Measurements from ENCODE around the gene AGBL4. TPM values are rescaled to one million over a fixed set of nuclear protein-coding genes. Genes with fewer than 3 reads are reported as not detected.

AGBL4 gene
- polyA plus RNA-seq, 3 donors = 0.05 TPM; not detected in 2

DNA sequence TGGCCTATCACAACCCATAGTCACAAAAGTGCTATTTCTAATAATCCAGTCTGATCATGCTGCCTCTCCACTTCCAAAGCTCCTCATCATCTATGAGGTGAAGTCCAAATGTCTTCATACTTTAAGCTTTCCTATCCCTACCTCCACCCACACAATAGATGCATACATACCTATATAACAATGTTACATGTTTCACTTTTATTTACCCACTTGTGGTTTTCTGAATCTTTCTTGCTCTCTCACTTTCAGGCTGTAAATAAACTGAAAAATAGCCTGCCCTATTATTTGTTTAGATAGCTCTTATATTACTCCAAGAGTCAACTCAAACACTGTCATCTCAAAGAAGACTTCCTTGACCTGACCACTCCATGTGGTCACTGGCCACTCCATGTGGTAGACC is 840.3 kb downstream of the AGBL4 start:
- Mint-ChIP-seq H3K27ac (no peak overlapping the region), H3K4me1 (no peaks in the 10 kb centered on the region), H3K4me3 (no peak overlapping the region), H3K36me3 (no peaks in the 10 kb centered on the region), H3K9me3 (peaks cover 3 to 7% (median 4%) of the 10 kb centered on the region in 7 donors), H3K27me3 (ENCODE audit: low read depth in 3 of 3) (no peaks in the 10 kb centered on the region)
- H3K4me2 ChIP-seq (replicated peaks; ENCODE audit: extremely low read depth, low read length, poor library complexity, severe bottlenecking) = no peak overlapping the region
- no peak overlapping the region for H2AFZ ChIP-seq (ENCODE audit: insufficient read depth, low read depth, low read length, poor library complexity, severe bottlenecking)
- no peaks in the 10 kb centered on the region for H4K20me1 ChIP-seq (ENCODE audit: insufficient read depth, low read length)
- H3K27ac ChIP-seq (ENCODE audit: low read depth in 1 of 2, low read length in 2 of 2) = no peak overlapping the region
- H3K9ac ChIP-seq (ENCODE audit: insufficient read depth, low read length, poor library complexity, severe bottlenecking) = no peak overlapping the region
- H3K36me3 ChIP-seq (replicated peaks in 1 of 2; ENCODE audit: control insufficient read depth in 1 of 2, insufficient read depth in 2 of 2, low read length in 2 of 2) = no peaks in the 10 kb centered on the region
- intact Hi-C loops (cut with micrococcal nuclease) = no loop called here
- no peak for DNase-seq
- H3K79me2 ChIP-seq (ENCODE audit: insufficient read depth, low read length) = no peaks in the 10 kb centered on the region
- no peaks in the 10 kb centered on the region for H3K4me1 ChIP-seq (ENCODE audit: control insufficient read depth in 1 of 2, insufficient read depth in 2 of 2, low read length in 2 of 2)
- no peaks in the 10 kb centered on the region for H3K9me3 ChIP-seq (replicated peaks in 1 of 2; ENCODE audit: control insufficient read depth in 1 of 2, insufficient read depth in 1 of 2, low read length in 2 of 2)
- H3K27me3 ChIP-seq (ENCODE audit: control insufficient read depth in 2 of 2, insufficient read depth in 2 of 2, low read length in 2 of 2) = no peaks in the 10 kb centered on the region
- H3K4me3 ChIP-seq (replicated peaks in 1 of 3; ENCODE audit: low read depth in 2 of 3, low read length in 3 of 3) = no peak overlapping the region
- TF ChIP-seq, protein P1, sequence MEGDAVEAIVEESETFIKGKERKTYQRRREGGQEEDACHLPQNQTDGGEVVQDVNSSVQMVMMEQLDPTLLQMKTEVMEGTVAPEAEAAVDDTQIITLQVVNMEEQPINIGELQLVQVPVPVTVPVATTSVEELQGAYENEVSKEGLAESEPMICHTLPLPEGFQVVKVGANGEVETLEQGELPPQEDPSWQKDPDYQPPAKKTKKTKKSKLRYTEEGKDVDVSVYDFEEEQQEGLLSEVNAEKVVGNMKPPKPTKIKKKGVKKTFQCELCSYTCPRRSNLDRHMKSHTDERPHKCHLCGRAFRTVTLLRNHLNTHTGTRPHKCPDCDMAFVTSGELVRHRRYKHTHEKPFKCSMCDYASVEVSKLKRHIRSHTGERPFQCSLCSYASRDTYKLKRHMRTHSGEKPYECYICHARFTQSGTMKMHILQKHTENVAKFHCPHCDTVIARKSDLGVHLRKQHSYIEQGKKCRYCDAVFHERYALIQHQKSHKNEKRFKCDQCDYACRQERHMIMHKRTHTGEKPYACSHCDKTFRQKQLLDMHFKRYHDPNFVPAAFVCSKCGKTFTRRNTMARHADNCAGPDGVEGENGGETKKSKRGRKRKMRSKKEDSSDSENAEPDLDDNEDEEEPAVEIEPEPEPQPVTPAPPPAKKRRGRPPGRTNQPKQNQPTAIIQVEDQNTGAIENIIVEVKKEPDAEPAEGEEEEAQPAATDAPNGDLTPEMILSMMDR (IDR thresholded peaks at IDR 0.05) = no peak

DNA sequence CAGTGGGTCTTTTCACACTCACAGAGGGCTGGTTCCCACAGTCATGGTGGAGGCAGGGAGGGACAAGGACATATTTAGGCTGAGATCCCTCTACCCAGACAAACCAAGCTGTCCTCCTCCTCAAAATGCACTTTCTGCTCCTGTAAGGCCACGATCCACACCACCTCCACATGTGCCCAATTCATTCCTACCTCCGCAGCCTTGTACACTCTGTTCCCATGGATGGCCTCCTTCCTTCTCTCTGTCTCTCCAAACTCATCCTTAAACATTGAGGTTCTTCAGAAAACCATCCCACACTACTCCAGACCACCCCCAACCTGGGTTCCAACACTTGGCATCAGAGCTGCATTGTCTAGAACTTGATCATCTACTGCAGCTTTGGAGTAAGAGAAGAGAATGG is 842.7 kb downstream of the AGBL4 start:
- no peak overlapping the region for H3K4me2 ChIP-seq (replicated peaks; ENCODE audit: extremely low read depth, low read length, poor library complexity, severe bottlenecking)
- H3K27ac ChIP-seq (ENCODE audit: low read depth in 1 of 2, low read length in 2 of 2) = no peak overlapping the region
- no peaks in the 10 kb centered on the region for H3K4me1 ChIP-seq (ENCODE audit: control insufficient read depth in 1 of 2, insufficient read depth in 2 of 2, low read length in 2 of 2)
- H3K36me3 ChIP-seq (replicated peaks in 1 of 2; ENCODE audit: control insufficient read depth in 1 of 2, insufficient read depth in 2 of 2, low read length in 2 of 2) = no peaks in the 10 kb centered on the region
- peak overlapping the region in 1 of 7 donors; percentile 13 for H3K27ac Mint-ChIP-seq
- H3K9ac ChIP-seq (ENCODE audit: insufficient read depth, low read length, poor library complexity, severe bottlenecking) = no peak overlapping the region
- no peak overlapping the region for H3K4me3 ChIP-seq (replicated peaks in 1 of 3; ENCODE audit: low read depth in 2 of 3, low read length in 3 of 3)
- DNase-seq = no peak
- H3K4me3 Mint-ChIP-seq = no peak overlapping the region
- no peaks in the 10 kb centered on the region for H3K4me1 Mint-ChIP-seq
- H3K9me3 ChIP-seq (replicated peaks in 1 of 2; ENCODE audit: control insufficient read depth in 1 of 2, insufficient read depth in 1 of 2, low read length in 2 of 2) = no peaks in the 10 kb centered on the region
- intact Hi-C loops (cut with micrococcal nuclease) = no loop called here
- H3K27me3 ChIP-seq (ENCODE audit: control insufficient read depth in 2 of 2, insufficient read depth in 2 of 2, low read length in 2 of 2) = no peaks in the 10 kb centered on the region
- no peaks in the 10 kb centered on the region for H3K36me3 Mint-ChIP-seq
- peaks cover 0 to 7% (median 4%) of the 10 kb centered on the region in 7 donors for H3K9me3 Mint-ChIP-seq
- no peaks in the 10 kb centered on the region for H3K27me3 Mint-ChIP-seq (ENCODE audit: low read depth in 3 of 3)
- no peaks in the 10 kb centered on the region for H4K20me1 ChIP-seq (ENCODE audit: insufficient read depth, low read length)
- no peaks in the 10 kb centered on the region for H3K79me2 ChIP-seq (ENCODE audit: insufficient read depth, low read length)
- no peak overlapping the region for H2AFZ ChIP-seq (ENCODE audit: insufficient read depth, low read depth, low read length, poor library complexity, severe bottlenecking)
- WGBS (ENCODE audit: insufficient coverage) = 100% methylated on average over 1 of the region's 2 CpGs
- TF ChIP-seq, protein P1 (IDR thresholded peaks at IDR 0.05) = no peak
